Ishikawa (cell line): Measurements from ENCODE around the gene PDGFB.

Experiments
- CEBPB ChIP-seq: IDR thresholded peaks from 2 replicates; pipeline ENCODE4 v1.6.1; 2012
- CREB1 ChIP-seq: IDR thresholded peaks from 2 replicates; pipeline ENCODE4 v1.6.1; 2012; ENCODE audit warnings: low read depth
- EP300 ChIP-seq: IDR thresholded peaks from 2 replicates; pipeline ENCODE4 v1.6.1; 2012; ENCODE audit warnings: borderline replicate concordance
- FOXM1 ChIP-seq: IDR thresholded peaks from 2 replicates; pipeline ENCODE4 v1.6.1; 2012; ENCODE audit warnings: low read depth, borderline replicate concordance
- MAX ChIP-seq: IDR thresholded peaks from 2 replicates; pipeline ENCODE4 v1.6.1; 2012
- NFIC ChIP-seq: IDR thresholded peaks from 2 replicates; pipeline ENCODE4 v1.6.1; 2012
- RAD21 ChIP-seq: IDR thresholded peaks from 2 replicates; pipeline ENCODE4 v1.6.1; 2012; ENCODE audit warnings: low read depth
- REST ChIP-seq: IDR thresholded peaks from 2 replicates; pipeline ENCODE4 v1.6.1; 2012; ENCODE audit warnings: low read depth, mild to moderate bottlenecking
- TAF1 ChIP-seq: IDR thresholded peaks from 2 replicates; pipeline ENCODE4 v1.6.1; 2012; ENCODE audit warnings: low read depth, mild to moderate bottlenecking
- USF1 ChIP-seq: IDR thresholded peaks from 2 replicates; pipeline ENCODE4 v1.6.1; 2012
- ZBTB7A ChIP-seq: IDR thresholded peaks from 2 replicates; pipeline ENCODE4 v1.6.1; 2012; ENCODE audit warnings: low read depth

GRCh38 chr22:39181778-39182177, 63.0 kb downstream of the PDGFB start:
- TF ChIP-seq RAD21 (no peak), CEBPB (no peak), REST (no peak), TAF1 (no peak), MAX (no peak), NFIC (no peak), FOXM1 (no peak), ZBTB7A (no peak), USF1 (no peak), CREB1 (no peak), EP300 (no peak)
